RWPE2 (cell line): Measurements from ENCODE around the gene CA10.

Experiments
- ATAC-seq: fragments of 200-7000 bp; cut with Tn5 transposase; 3 replicates; pipeline ENCODE4 v1.9.1; 2021; ENCODE audit warnings: low read depth
- DNase-seq: peaks from one replicate; pipeline ENCODE4 v3.0.0-alpha.2; 2020; ENCODE audit warnings: low spot score
- H3K27ac ChIP-seq: fragments of 450-650 bp; 2 replicates; pipeline ENCODE4 v1.5.1; 2017; ENCODE audit warnings: mild to moderate bottlenecking; ENCODE audit not compliant: poor library complexity, severe bottlenecking
- H3K27me3 ChIP-seq: fragments of 250-450 bp; sonication (Bioruptor Pico); 2 replicates; pipeline ENCODE4 v1.5.1; 2021; ENCODE audit warnings: mild to moderate bottlenecking, moderate library complexity; ENCODE audit not compliant: insufficient read depth, poor library complexity, severe bottlenecking
- H3K36me3 ChIP-seq: fragments of 250-450 bp; sonication (Bioruptor Pico); 2 replicates; pipeline ENCODE4 v1.5.1; 2020; ENCODE audit warnings: low read depth, mild to moderate bottlenecking, moderate library complexity
- H3K4me1 ChIP-seq: fragments of 250-450 bp; sonication (Bioruptor Pico); 2 replicates; pipeline ENCODE4 v1.5.1; 2021; ENCODE audit warnings: mild to moderate bottlenecking, moderate library complexity; ENCODE audit not compliant: insufficient read depth, poor library complexity, severe bottlenecking
- H3K4me3 ChIP-seq: fragments of 250-450 bp; sonication (Bioruptor Pico); 2 replicates; pipeline ENCODE4 v1.5.1; 2021; ENCODE audit warnings: mild to moderate bottlenecking, moderate library complexity; ENCODE audit not compliant: severe bottlenecking
- H3K9me3 ChIP-seq: fragments of 250-450 bp; sonication (Bioruptor Pico); 2 replicates; pipeline ENCODE4 v1.5.1; 2021; ENCODE audit warnings: mild to moderate bottlenecking, moderate library complexity; ENCODE audit not compliant: severe bottlenecking
- TF ChIP-seq, protein P1 (sequence below): fragments of 450-650 bp; IDR thresholded peaks from one replicate; pipeline ENCODE4 v1.5.1; 2017; ENCODE audit warnings: mild to moderate bottlenecking, moderate library complexity; ENCODE audit not compliant: poor library complexity, severe bottlenecking

Gene CA10

DNA sequence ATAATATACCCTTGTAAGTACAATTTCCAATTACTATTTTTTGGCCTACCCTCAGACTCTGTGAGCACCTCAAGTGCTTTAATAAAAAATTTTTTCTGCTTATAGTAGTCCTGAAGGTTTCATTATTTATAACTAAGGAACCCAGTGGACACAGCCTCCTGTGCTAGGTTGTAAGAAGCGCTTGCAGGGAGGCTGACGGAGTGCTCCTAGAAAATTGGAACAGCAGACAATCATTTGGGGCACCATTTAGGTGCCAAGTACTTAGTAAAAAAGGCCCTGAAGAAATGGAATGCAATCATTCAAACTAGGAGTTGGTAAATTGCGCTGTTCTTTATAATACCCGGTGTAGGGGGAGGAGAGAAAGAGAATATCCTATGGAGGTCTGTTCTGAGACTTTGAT, 19.8 kb downstream of the CA10 start:
- no peaks in the 10 kb centered on the region for H3K9me3 ChIP-seq
- TF ChIP-seq, protein P1, sequence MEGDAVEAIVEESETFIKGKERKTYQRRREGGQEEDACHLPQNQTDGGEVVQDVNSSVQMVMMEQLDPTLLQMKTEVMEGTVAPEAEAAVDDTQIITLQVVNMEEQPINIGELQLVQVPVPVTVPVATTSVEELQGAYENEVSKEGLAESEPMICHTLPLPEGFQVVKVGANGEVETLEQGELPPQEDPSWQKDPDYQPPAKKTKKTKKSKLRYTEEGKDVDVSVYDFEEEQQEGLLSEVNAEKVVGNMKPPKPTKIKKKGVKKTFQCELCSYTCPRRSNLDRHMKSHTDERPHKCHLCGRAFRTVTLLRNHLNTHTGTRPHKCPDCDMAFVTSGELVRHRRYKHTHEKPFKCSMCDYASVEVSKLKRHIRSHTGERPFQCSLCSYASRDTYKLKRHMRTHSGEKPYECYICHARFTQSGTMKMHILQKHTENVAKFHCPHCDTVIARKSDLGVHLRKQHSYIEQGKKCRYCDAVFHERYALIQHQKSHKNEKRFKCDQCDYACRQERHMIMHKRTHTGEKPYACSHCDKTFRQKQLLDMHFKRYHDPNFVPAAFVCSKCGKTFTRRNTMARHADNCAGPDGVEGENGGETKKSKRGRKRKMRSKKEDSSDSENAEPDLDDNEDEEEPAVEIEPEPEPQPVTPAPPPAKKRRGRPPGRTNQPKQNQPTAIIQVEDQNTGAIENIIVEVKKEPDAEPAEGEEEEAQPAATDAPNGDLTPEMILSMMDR: no peak
- no peak for DNase-seq

DNA sequence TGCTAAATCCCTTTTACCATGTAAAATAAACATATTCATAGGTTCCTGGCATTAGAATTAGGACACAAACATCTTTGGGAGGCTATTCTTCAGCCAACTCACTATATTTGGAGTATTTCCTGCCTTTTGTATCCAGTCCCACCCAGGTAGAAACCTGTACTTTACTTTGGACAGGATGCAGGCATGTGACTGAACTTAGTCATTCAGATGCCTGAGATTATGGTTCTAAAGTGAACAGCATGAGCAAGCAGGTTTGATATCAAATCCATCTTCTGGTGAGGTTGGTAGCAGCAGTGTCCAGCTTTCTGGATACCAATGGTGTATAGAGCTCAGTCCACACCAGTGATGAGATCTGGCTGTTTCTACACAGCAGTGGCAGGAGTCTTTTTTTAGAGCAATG, 20.2 kb downstream of the CA10 start:
- Histone ChIP-seq H3K36me3 (no peaks in the 10 kb centered on the region), H3K27ac (peak overlapping the region; percentile 37), H3K27me3 (no peaks in the 10 kb centered on the region), H3K4me3 (no peak overlapping the region), H3K9me3 (no peaks in the 10 kb centered on the region), H3K4me1 (peaks cover 16% of the 10 kb centered on the region)
- peak; percentile 90 for ATAC-seq
- DNase-seq: no peak
- TF ChIP-seq, protein P1: no peak

More for the DNA sequence above, 19.8 kb downstream of the CA10 start:
- Histone ChIP-seq H3K27ac (peak overlapping the region; percentile 37), H3K27me3 (no peaks in the 10 kb centered on the region), H3K4me1 (peaks cover 16% of the 10 kb centered on the region), H3K4me3 (no peak overlapping the region), H3K36me3 (no peaks in the 10 kb centered on the region)
- ATAC-seq: no peak

DNA sequence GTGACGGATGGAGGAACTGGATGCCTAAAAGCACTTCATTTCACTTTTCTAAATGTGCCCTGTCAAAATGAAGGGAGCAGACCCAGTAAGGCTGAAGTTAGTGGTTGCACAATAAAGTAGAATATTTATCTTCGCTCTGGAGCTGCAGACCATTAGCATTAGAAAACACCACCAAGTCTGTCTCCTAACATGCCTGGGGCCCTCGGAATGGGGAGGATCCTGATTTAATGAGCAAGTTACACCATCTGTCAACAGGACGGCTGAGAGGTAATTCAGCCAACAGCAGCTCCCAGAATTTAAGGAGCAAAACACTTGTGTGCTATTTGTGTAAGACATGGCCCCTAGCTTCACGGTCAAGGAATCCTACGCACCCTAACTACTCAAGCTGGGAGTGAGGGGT, 22.3 kb downstream of the CA10 start:
- TF ChIP-seq, protein P1: no peak
- ATAC-seq: no peak
- peaks cover 16% of the 10 kb centered on the region for H3K4me1 ChIP-seq

DNA sequence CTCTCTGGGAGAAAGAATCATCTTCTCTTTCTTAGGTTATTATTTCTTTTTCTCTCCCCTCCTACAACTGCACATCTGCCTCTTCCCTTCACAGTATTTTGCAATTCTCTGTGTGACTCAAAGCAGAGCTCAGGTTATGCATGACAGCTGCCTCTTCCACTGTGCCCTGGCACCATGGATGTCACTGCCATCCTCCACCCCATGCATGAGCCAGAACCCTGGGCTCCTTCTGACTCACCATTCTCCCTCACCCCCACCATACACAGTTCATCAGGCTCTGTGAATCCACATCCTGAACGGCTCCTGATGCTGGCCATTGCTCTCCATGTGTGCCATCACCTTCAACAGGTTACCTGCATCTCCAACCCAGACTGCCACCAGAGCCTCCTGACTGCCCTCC, 23.9 kb downstream of the CA10 start:
- no peaks in the 10 kb centered on the region for H3K27me3 ChIP-seq
- DNase-seq (no peak), ATAC-seq (peak; percentile 85)
- H3K9me3 ChIP-seq: no peaks in the 10 kb centered on the region
- peaks cover 16% of the 10 kb centered on the region for H3K4me1 ChIP-seq
- TF ChIP-seq, protein P1: no peak
- no peaks in the 10 kb centered on the region for H3K36me3 ChIP-seq
- H3K27ac ChIP-seq: no peak overlapping the region
- H3K4me3 ChIP-seq: no peak overlapping the region

More for the DNA sequence above, 22.3 kb downstream of the CA10 start:
- H3K27me3 ChIP-seq: no peaks in the 10 kb centered on the region
- H3K4me3 ChIP-seq: no peak overlapping the region
- H3K27ac ChIP-seq: no peak overlapping the region
- H3K9me3 ChIP-seq: no peaks in the 10 kb centered on the region
- no peak for DNase-seq
- no peaks in the 10 kb centered on the region for H3K36me3 ChIP-seq

DNA sequence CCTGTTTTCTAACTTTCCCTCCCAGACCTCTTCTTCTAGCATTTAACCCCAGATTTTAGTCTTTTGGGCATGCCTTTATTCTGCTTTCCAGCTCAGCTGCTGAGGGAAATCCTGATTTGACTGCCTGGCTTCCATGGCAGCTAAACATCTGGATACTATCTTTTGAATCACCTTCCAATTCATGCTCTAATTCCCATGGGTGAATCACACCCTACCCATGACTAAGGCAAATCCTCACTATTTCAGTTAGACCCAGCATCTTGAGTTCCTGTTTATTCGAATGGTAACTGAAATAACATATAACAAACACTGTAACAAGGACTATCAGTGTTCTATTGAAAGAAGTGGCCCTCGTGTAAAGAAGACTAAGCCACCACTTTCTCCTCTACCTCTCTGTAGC, 29.8 kb downstream of the CA10 start:
- Histone ChIP-seq H3K9me3 (no peaks in the 10 kb centered on the region), H3K27me3 (no peaks in the 10 kb centered on the region), H3K36me3 (no peaks in the 10 kb centered on the region), H3K27ac (no peak overlapping the region), H3K4me1 (no peaks in the 10 kb centered on the region), H3K4me3 (no peak overlapping the region)
- ATAC-seq (peak; percentile 64; the same call in 2 of the 3 replicates), DNase-seq (no peak)
- TF ChIP-seq, protein P1: no peak
